PC-9 (cell line): ENCODE data around the gene DSG3. TPM values are rescaled to one million over a fixed set of nuclear protein-coding genes. Genes with fewer than 3 reads are reported as not detected.

Experiments used
- BruUV-seq: library from RNA; stranded (reverse); fragments of 400-500 nt; replicated peaks from 2 replicates; lab custom pipeline; 2021; lab: Mats Ljungman, UMichigan
- CTCF ChIA-PET: fragments of 300-600 bp; sonication (Branson Sonifier 250); formaldehyde crosslinking; loops from one replicate; lab custom pipeline; 2022; ENCODE audit warnings: antibody characterized with exemption; lab: Charles Lee
- POLR2A ChIA-PET: fragments of 300-600 bp; sonication (Branson Sonifier 250); formaldehyde crosslinking; loops from one replicate; lab custom pipeline; 2022; ENCODE audit warnings: antibody characterized with exemption; ENCODE audit not compliant: unreplicated experiment; lab: Charles Lee
- DNase-seq, 2 experiments: peaks; one replicate each; pipeline versions ENCODE4 v3.0.0 to v3.0.0-alpha.2; 2015 to 2022; ENCODE audit warnings: mixed read lengths in 1 of 2
- H2AFZ ChIP-seq: fragments of 200-600 bp; sonication (generic); 2 replicates; pipeline ENCODE4 v1.8.1; 2017; ENCODE audit warnings: antibody characterized with exemption
- H3F3A ChIP-seq: fragments of 200-600 bp; sonication (generic); 2 replicates; pipeline ENCODE4 v1.8.1; 2017; ENCODE audit warnings: antibody characterized with exemption, mild to moderate bottlenecking, low read depth; ENCODE audit not compliant: insufficient read depth
- H3K27ac ChIP-seq: fragments of 200-600 bp; sonication (generic); 2 replicates; pipeline ENCODE4 v1.6.1; 2016; ENCODE audit warnings: mixed run types
- H3K27me3 ChIP-seq: fragments of 200-600 bp; sonication (generic); 2 replicates; pipeline ENCODE4 v1.6.1; 2016; ENCODE audit warnings: low read depth, mixed run types; ENCODE audit not compliant: insufficient read depth
- H3K36me3 ChIP-seq: fragments of 200-600 bp; sonication (generic); 2 replicates; pipeline ENCODE4 v1.6.1; 2016; ENCODE audit warnings: low read depth, mixed run types
- H3K4me1 ChIP-seq: fragments of 200-600 bp; sonication (generic); replicated peaks from 2 replicates; pipeline ENCODE4 v1.6.1; 2016; ENCODE audit warnings: mixed run types; ENCODE audit not compliant: insufficient read depth
- H3K4me2 ChIP-seq: fragments of 200-600 bp; sonication (generic); 2 replicates; pipeline ENCODE4 v1.6.1; 2017; ENCODE audit warnings: mixed run types
- H3K4me3 ChIP-seq: fragments of 200-600 bp; sonication (generic); 2 replicates; pipeline ENCODE4 v1.6.1; 2016; ENCODE audit warnings: mixed run types
- H3K79me2 ChIP-seq: fragments of 200-600 bp; sonication (generic); 2 replicates; pipeline ENCODE4 v1.6.1; 2017; ENCODE audit warnings: low read depth, mixed run types
- H3K9me2 ChIP-seq: fragments of 200-600 bp; sonication (generic); 2 replicates; pipeline ENCODE4 v1.8.1; 2017; ENCODE audit warnings: mild to moderate bottlenecking; ENCODE audit not compliant: insufficient read depth
- H3K9me3 ChIP-seq: fragments of 200-600 bp; sonication (generic); 2 replicates; pipeline ENCODE4 v1.8.1; 2016; ENCODE audit warnings: low read depth; ENCODE audit not compliant: insufficient read depth
- H4K20me1 ChIP-seq: fragments of 200-600 bp; sonication (generic); 2 replicates; pipeline ENCODE4 v1.8.1; 2017; ENCODE audit not compliant: insufficient read depth
- CTCF ChIP-seq: fragments of 200-600 bp; sonication (generic); conservative IDR thresholded peaks from 2 replicates; pipeline ENCODE4 v1.6.1; 2017; ENCODE audit warnings: mixed run types, antibody characterized with exemption, mild to moderate bottlenecking, moderate library complexity
- EZH2 ChIP-seq: fragments of 200-600 bp; sonication (generic); IDR thresholded peaks from 2 replicates; pipeline ENCODE4 v1.8.0; 2017; ENCODE audit warnings: antibody characterized with exemption, low read depth
- intact Hi-C: fragments of 100-400 bp; cut with micrococcal nuclease; formaldehyde crosslinking; loops from one replicate; pipeline ENCODE4 v1.10.0; 2022; ENCODE audit not compliant: unreplicated experiment
- total RNA-seq: library from RNA; stranded (reverse); gene quantifications from 2 replicates; pipeline ENCODE4 v1.2.3, GENCODE V29; 2021

The DSG3 gene
- total RNA-seq, 1 experiment from 2014 or later: 0.13 TPM

- ChIA-PET CTCF (no interaction called here), POLR2A (no interaction called here)
- intact Hi-C loops: no loop called here
- H3K27me3 ChIP-seq: no peaks in the 10 kb centered on the region
- DNase-seq: no peak
- TF ChIP-seq EZH2 (no peak), CTCF (no peak)
- no peak overlapping the region for H3K27ac ChIP-seq
- BruUV-seq: no TSS peak
- H3K79me2 ChIP-seq: no peaks in the 10 kb centered on the region
- no peak overlapping the region for H2AFZ ChIP-seq
- H3K9me3 ChIP-seq: no peaks in the 10 kb centered on the region
- no peaks in the 10 kb centered on the region for H3K36me3 ChIP-seq
- H3K4me3 ChIP-seq: no peak overlapping the region
- no peaks in the 10 kb centered on the region for H3K9me2 ChIP-seq
- no peaks in the 10 kb centered on the region for H3K4me1 ChIP-seq
- H3K4me2 ChIP-seq: no peak overlapping the region
- no peaks in the 10 kb centered on the region for H3F3A ChIP-seq
- H4K20me1 ChIP-seq: no peaks in the 10 kb centered on the region
Measured at GRCh38 chr18:31469629-31470028, 22.1 kb downstream of the DSG3 start.

GRCh38 chr18:31478688-31479087 is 31.1 kb downstream of the DSG3 start:
- BruUV-seq: no TSS peak
- POLR2A ChIA-PET: no interaction called here
- CTCF ChIA-PET: no interaction called here

DNA sequence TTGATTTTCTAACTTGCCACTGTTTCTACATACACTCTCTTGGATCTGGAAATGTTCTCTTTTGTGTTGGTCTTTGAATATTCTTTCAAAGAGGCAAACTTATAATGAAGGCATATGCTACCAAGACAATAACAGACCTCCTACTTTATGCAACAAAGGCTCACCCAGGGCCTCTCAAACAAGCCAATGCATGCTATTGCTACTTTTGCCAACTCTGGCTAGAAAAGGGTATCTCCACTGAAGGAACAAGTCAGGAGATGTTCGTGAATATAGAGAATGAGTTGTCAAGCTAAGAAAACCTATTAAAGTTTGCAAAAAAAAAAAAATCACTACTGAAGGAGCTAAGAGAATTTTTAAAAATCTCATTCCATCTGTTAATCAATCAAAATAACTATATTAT is 34.5 kb downstream of the DSG3 start:
- BruUV-seq: no TSS peak
- Histone ChIP-seq H3K27me3 (no peaks in the 10 kb centered on the region), H3K79me2 (no peaks in the 10 kb centered on the region), H3K9me2 (no peaks in the 10 kb centered on the region), H3F3A (no peaks in the 10 kb centered on the region), H3K4me2 (no peak overlapping the region), H3K27ac (no peak overlapping the region), H3K36me3 (no peaks in the 10 kb centered on the region), H4K20me1 (no peaks in the 10 kb centered on the region), H3K9me3 (no peaks in the 10 kb centered on the region), H2AFZ (no peak overlapping the region), H3K4me1 (peaks cover under 1% of the 10 kb centered on the region), H3K4me3 (no peak overlapping the region)
- ChIA-PET CTCF (no interaction called here), POLR2A (no interaction called here)
- TF ChIP-seq CTCF (no peak), EZH2 (no peak)
- intact Hi-C loops: no loop called here
- no peak for DNase-seq

More at GRCh38 chr18:31478688-31479087, 31.1 kb downstream of the DSG3 start:
- no peak overlapping the region for H3K27ac ChIP-seq
- no peaks in the 10 kb centered on the region for H3F3A ChIP-seq
- H3K9me3 ChIP-seq: no peaks in the 10 kb centered on the region
- intact Hi-C loops: no loop called here
- TF ChIP-seq EZH2 (no peak), CTCF (no peak)
- no peak overlapping the region for H2AFZ ChIP-seq
- no peaks in the 10 kb centered on the region for H3K9me2 ChIP-seq
- H3K4me1 ChIP-seq: no peaks in the 10 kb centered on the region
- H4K20me1 ChIP-seq: no peaks in the 10 kb centered on the region
- H3K4me2 ChIP-seq: no peak overlapping the region
- no peaks in the 10 kb centered on the region for H3K79me2 ChIP-seq
- no peak for DNase-seq
- H3K36me3 ChIP-seq: no peaks in the 10 kb centered on the region
- H3K27me3 ChIP-seq: no peaks in the 10 kb centered on the region
- no peak overlapping the region for H3K4me3 ChIP-seq
